ENCODE data around the gene CBLC. TPM values are rescaled to one million over a fixed set of nuclear protein-coding genes. Genes with fewer than 3 reads are reported as not detected.

Gene CBLC
- total RNA-seq, 6 donors from 2014 or later = 2.9 to 10.5 (median 4.5) TPM

- Histone ChIP-seq H3K9me3 (no peaks in the 10 kb centered on the region), H3K27me3 (no peaks in the 10 kb centered on the region), H3K27ac (peak overlapping the region; percentile 78 to 90 (median 81)), H3K36me3 (peaks cover 0 to 25% (median 12%) of the 10 kb centered on the region in 4 donors), H3K4me1 (peaks cover 30 to 38% (median 33%) of the 10 kb centered on the region in 4 donors), H3K4me3 (peak overlapping the region; percentile 48 to 73 (median 62))
- 32 to 51% methylated on average over 5 to 7 of the region's 7 CpGs for WGBS, 2 donors
- ATAC-seq (ENCODE audit: low FRiP score in 2 of 2) (no peak), DNase-seq (no peak)
- no peak for TF ChIP-seq EP300 (IDR thresholded peaks at IDR 0.05)
- no peak for TF ChIP-seq CTCF (IDR thresholded peaks at IDR 0.05)
- TF ChIP-seq POLR2A (IDR thresholded peaks at IDR 0.05) = no peak
These were observed 32.0 kb downstream of the CBLC start for GRCh38 chr19:44809577-44810233.

- peaks cover 6 to 32% (median 15%) of the 10 kb centered on the region in 4 donors for H3K36me3 ChIP-seq
- WGBS, 2 donors = 67 to 81% methylated on average over 12 of the region's 13 CpGs
- H3K4me1 ChIP-seq = peaks cover 30 to 38% (median 33%) of the 10 kb centered on the region in 4 donors
- H3K27ac ChIP-seq = peak overlapping the region in 2 of 4 donors; percentile 18 to 79
- no peaks in the 10 kb centered on the region for H3K27me3 ChIP-seq
- H3K9me3 ChIP-seq = no peaks in the 10 kb centered on the region
- ATAC-seq (ENCODE audit: low FRiP score in 2 of 2) (no peak), DNase-seq (peak in 1 of 2 donors; percentile 50)
- TF ChIP-seq POLR2A (IDR thresholded peaks at IDR 0.05) (no peak), EP300 (IDR thresholded peaks at IDR 0.05) (no peak), POLR2AphosphoS5 (IDR thresholded peaks at IDR 0.05) (no peak), CTCF (IDR thresholded peaks at IDR 0.05) (no peak)
- H3K4me3 ChIP-seq = peak overlapping the region in 3 of 4 donors; percentile 51 to 73 (median 72)
These were observed 32.8 kb downstream of the CBLC start for GRCh38 chr19:44810234-44811121.

- ATAC-seq (ENCODE audit: low FRiP score in 2 of 2) = no peak
- TF ChIP-seq POLR2AphosphoS5 (IDR thresholded peaks at IDR 0.05) (no peak), EP300 (IDR thresholded peaks at IDR 0.05) (no peak), CTCF (IDR thresholded peaks at IDR 0.05) (no peak), POLR2A (IDR thresholded peaks at IDR 0.05) (no peak)
- H3K27me3 ChIP-seq = no peaks in the 10 kb centered on the region
These were observed 33.4 kb downstream of the CBLC start for GRCh38 chr19:44811122-44811419.

GRCh38 chr19:44812142-44812718, 34.5 kb downstream of the CBLC start:
- TF ChIP-seq CTCF (IDR thresholded peaks at IDR 0.05) = no peak
- no peak for TF ChIP-seq POLR2AphosphoS5 (IDR thresholded peaks at IDR 0.05)
- TF ChIP-seq POLR2A (IDR thresholded peaks at IDR 0.05) = no peak
- peaks cover 6 to 32% (median 17%) of the 10 kb centered on the region in 4 donors for H3K36me3 ChIP-seq
- H3K4me3 ChIP-seq = no peak overlapping the region
- 90 to 91% methylated on average over 15 to 28 of the region's 28 CpGs for WGBS, 2 donors
- H3K9me3 ChIP-seq = no peaks in the 10 kb centered on the region
- ATAC-seq (ENCODE audit: low FRiP score in 2 of 2) = no peak
- DNase-seq = peak in 1 of 2 donors; percentile 77
- no peaks in the 10 kb centered on the region for H3K27me3 ChIP-seq
- H3K27ac ChIP-seq = no peak overlapping the region
- peaks cover 30 to 33% (median 33%) of the 10 kb centered on the region in 4 donors for H3K4me1 ChIP-seq

More at GRCh38 chr19:44811122-44811419, 33.4 kb downstream of the CBLC start:
- Histone ChIP-seq H3K4me3 (no peak overlapping the region), H3K9me3 (no peaks in the 10 kb centered on the region), H3K36me3 (peaks cover 6 to 32% (median 17%) of the 10 kb centered on the region in 4 donors), H3K4me1 (peaks cover 30 to 38% (median 33%) of the 10 kb centered on the region in 4 donors), H3K27ac (peak overlapping the region in 1 of 4 donors; percentile 79)
- no peak for DNase-seq
- WGBS, 2 donors = 93% methylated on average over 6 to 7 of the region's 7 CpGs

All from upper lobe of left lung (tissue), 6 donors.